ENCODE measurements around the gene UCP1.

The UCP1 gene

GRCh38 chr4:140568507-140569306 is at the start of gene UCP1:
TSS of gene UCP1 (minus strand) at chr4:140568961. CDS start at chr4:140568729, 232 bp downstream.
- DNase-seq (ENCODE audit: low spot score) = no peak

GRCh38 chr4:140617499-140618248 is 48.9 kb upstream of the UCP1 start:
- no peak for DNase-seq (ENCODE audit: low spot score)

GRCh38 chr4:140615451-140615850 is 46.7 kb upstream of the UCP1 start:
- DNase-seq (ENCODE audit: low spot score) = no peak

GRCh38 chr4:140612357-140612756 is 43.6 kb upstream of the UCP1 start:
- DNase-seq (ENCODE audit: low spot score) = no peak

- DNase-seq (ENCODE audit: low spot score) = no peak
These were observed 43.1 kb upstream of the UCP1 start for GRCh38 chr4:140611854-140612253.

GRCh38 chr4:140609548-140610425 is 41.0 kb upstream of the UCP1 start:
- peak; percentile 72 for DNase-seq (ENCODE audit: low spot score)

- no peak for DNase-seq (ENCODE audit: low spot score)
These were observed 39.1 kb upstream of the UCP1 start for GRCh38 chr4:140607852-140608251.

GRCh38 chr4:140604544-140604943 is 35.8 kb upstream of the UCP1 start:
- DNase-seq (ENCODE audit: low spot score) = no peak

GRCh38 chr4:140603286-140603685 is 34.5 kb upstream of the UCP1 start:
- DNase-seq (ENCODE audit: low spot score) = no peak

GRCh38 chr4:140602714-140603113 is 34.0 kb upstream of the UCP1 start:
- no peak for DNase-seq (ENCODE audit: low spot score)

- DNase-seq (ENCODE audit: low spot score) = no peak
These were observed 31.6 kb upstream of the UCP1 start for GRCh38 chr4:140600408-140600807.

GRCh38 chr4:140595065-140595464 is 26.3 kb upstream of the UCP1 start:
- DNase-seq (ENCODE audit: low spot score) = no peak

- no peak for DNase-seq (ENCODE audit: low spot score)
These were observed 15.7 kb upstream of the UCP1 start for GRCh38 chr4:140584439-140584838.

- DNase-seq (ENCODE audit: low spot score) = no peak
These were observed 12.3 kb upstream of the UCP1 start for GRCh38 chr4:140581078-140581477.

- no peak for DNase-seq (ENCODE audit: low spot score)
These were observed 10.5 kb upstream of the UCP1 start for GRCh38 chr4:140579278-140579677.

- DNase-seq (ENCODE audit: low spot score) = no peak
These were observed 6.7 kb upstream of the UCP1 start for GRCh38 chr4:140575489-140575888.

- DNase-seq (ENCODE audit: low spot score) = no peak
These were observed 2.9 kb upstream of the UCP1 start for GRCh38 chr4:140571620-140572019.

- no peak for DNase-seq (ENCODE audit: low spot score)
These were observed 512 bp upstream of the UCP1 start for GRCh38 chr4:140569307-140569638.

- no peak for DNase-seq (ENCODE audit: low spot score)
These were observed 9.1 kb downstream of the UCP1 start for GRCh38 chr4:140559696-140560095.

- DNase-seq (ENCODE audit: low spot score) = no peak
These were observed 10.8 kb downstream of the UCP1 start for GRCh38 chr4:140557831-140558435.

- DNase-seq (ENCODE audit: low spot score) = no peak
These were observed 12.2 kb downstream of the UCP1 start for GRCh38 chr4:140556372-140557085.
